SK-N-DZ (cell line): ENCODE results near the gene ALX3. TPM values are rescaled to one million over a fixed set of nuclear protein-coding genes. Genes with fewer than 3 reads are reported as not detected.

Experiments
- DNase-seq: peaks from one replicate; pipeline ENCODE4 v3.0.0-alpha.2; 2015; ENCODE audit warnings: low spot score
- polyA plus RNA-seq, 2 experiments: library from polyadenylated mRNA; depleted of rRNA; stranded (reverse); fragments of >200 nt; gene quantifications; 2 replicates each; pipeline ENCODE4 v1.2.3, GENCODE V29; 2014

ALX3 gene
- 0.40 and 2.0 TPM in 2 replicates for polyA plus RNA-seq (2014; cell fraction: cytosol; rRNA removed)
- polyA plus RNA-seq (2014; cell fraction: nucleus; rRNA removed), result 0.15 and 0.25 TPM in 2 replicates

DNA sequence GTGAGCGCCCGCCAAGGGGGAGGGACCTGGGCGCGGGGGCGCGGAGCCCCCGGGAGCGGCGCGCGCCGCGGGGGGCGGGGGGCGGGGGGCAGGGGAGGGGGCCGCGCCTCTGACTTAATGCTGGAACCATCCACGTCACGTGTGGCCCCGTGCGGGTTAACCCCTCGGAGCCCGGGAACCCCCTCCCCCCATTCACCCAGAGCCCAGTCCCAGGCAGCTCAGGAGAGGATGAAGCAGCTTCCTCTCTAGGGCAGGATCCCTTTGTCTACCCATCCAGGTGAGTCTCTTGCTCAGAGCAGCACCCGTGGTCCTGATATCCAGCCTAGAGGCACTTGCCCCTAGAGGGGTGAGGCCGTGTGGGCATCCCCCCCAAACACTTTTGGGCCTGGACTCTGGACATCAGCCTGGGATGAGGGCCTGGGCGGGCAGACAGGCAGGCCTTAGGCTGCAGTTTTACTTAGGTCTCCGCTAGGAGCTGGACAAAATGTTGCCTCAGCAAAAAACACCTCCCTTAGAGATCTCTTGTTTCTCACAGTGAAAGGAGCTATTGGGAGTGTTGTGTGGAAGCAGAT, at the start of gene ALX3:
ALX3 (minus strand) TSS at position 2 of the 572 bp plus-strand sequence. CDS start 60 bp downstream, outside the sequence.
- no peak for DNase-seq

DNA sequence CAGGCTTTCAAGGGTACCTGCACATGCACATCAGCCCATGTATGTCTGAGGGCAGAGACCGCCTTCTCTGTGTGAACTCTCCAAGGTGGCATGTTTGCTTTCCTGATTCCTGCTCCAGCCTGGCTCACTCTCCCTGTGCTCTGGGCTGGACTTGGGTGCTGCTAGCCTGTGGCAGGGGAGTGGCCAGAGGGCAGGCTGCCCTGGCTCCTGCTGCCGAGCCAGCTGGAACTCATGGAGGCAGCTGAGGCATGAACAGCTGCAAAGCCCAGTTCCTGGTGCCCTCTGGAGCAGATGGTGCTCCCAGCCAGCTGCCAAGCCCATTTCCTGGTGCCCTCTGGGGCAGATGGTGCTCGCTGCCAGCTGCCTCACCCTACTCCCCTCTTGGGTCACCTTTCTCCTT, 49.4 kb upstream of the ALX3 start:
- DNase-seq, result no peak

DNA sequence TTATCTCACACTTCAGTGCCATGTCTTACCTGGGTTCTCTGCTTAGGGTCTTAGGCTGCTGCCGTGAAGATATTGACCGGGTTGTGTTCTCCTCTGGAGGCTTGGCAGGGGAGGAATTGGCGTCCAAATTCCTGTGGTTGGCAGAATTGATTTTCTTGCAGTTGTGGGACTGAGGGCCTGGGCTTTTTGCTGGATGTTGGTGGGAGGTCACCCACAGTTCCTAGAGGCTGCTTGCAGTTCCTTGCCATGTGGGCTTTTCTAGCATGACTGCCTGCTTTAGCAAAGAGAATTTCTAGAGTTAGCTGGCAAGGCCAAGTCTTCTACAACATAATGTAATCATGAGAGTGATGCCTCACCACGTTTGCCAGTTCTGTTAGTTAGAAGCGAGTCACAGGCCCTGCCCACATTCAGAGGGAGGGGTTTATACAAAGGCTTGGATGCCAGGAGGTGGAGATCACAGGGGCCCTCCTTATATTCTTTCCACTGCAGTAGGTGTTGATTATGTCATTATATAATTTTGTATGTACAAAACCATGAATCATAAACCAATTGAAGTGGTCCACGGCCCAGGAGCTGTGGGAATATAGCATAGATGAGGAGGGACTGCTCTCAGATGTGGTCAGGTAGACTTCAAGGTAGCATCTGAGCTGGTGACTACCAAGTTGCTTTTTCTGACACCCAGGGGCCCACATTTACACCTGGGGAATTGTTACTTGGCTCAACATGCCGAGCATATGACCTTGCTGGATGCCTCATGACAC, 48.3 kb upstream of the ALX3 start:
- DNase-seq, result no peak

DNA sequence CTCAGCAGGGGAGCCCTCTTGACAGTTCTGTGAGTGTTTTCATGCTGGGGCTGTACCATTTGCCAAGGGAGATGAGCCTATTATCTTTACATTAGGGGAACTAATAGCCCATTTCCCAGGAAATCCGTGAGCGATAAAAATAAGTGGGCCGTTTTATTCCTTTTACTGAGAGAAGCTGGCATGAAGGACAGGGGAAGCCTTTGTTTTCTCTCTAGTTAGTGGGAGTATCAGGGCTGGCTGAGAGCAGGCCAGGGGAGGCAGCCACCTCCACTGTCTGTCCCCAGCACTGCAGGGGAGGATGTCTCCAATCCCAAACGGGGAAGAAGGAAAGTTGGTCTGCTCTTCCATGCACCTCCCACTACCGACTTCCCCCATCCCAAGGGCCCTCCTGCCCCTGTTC, 44.3 kb upstream of the ALX3 start:
- no peak for DNase-seq

DNA sequence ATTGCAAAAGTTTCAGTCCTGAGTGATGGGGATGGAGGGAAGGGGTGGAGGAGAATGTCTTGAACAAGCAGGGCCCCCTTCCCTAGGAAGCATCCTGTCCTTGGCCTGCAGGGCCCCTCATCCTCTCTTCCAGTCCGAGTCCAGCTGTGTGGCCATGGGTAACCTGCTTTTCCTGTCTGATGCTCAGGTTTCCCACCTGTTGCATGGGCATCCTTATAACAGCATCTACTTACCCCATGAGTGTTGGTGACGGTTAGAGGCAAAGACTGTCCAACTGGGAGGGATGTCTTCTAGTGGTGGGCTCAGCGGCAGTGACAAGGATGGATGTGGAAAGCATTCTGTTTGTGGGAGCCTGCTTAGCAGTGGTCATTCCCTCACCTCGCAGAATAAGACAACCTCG, 43.7 kb upstream of the ALX3 start:
- DNase-seq, result no peak

DNA sequence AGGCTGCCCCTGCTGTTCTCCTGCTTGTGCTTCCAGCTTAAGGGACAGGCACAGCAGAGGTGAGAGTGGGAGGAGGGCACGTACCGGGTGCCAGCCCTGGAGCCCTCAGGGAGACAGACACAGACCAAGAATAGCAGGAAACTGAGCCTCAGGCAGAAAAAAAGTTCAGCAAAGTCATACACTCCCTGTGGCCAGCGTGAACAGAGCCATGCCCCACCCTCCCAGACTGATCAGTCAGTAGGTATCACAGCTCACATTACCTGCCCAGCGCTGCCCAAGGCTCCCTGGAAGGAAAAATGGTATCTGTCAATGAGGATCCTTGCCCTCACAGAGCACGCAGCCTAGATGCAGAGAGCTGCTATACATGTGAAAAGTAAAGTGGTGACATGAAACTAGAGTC, 43.1 kb upstream of the ALX3 start:
- no peak for DNase-seq

DNA sequence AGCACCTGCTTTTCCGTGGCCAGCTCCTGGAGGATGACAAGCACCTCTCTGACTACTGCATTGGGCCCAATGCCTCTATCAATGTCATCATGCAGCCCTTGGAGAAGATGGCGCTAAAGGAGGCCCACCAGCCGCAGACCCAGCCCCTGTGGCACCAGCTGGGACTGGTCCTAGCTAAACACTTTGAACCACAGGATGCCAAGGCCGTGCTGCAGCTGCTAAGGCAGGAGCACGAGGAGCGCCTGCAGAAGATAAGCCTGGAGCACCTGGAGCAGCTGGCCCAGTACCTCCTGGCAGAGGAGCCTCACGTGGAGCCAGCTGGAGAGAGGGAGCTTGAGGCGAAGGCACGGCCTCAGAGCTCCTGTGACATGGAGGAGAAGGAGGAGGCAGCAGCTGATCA, 42.2 kb upstream of the ALX3 start:
- no peak for DNase-seq

DNA sequence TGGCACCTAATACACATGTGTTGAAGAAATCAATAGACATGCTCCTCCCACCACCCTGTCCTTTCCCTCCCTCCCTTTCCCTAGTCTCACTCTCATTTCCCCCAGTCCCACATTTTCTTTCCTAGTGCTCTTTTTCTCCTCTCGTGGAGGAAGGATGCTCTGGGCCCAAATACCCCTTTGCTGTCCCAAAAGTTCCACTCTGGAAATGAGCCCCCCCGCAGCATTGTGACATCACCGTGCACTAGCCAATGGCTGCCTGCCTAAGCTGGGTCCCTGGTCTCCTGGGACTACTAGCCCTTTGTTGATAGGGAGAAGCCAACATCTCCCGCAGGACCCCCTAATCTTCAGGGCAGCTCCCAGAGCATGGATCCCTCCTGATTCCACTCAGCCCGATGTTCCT, 41.7 kb upstream of the ALX3 start, which contains the start of gene UBL4B:
UBL4B (plus strand) TSS at position 301 of the 400 bp plus-strand sequence; CDS start at position 393, 92 bp downstream.
- no peak for DNase-seq

DNA sequence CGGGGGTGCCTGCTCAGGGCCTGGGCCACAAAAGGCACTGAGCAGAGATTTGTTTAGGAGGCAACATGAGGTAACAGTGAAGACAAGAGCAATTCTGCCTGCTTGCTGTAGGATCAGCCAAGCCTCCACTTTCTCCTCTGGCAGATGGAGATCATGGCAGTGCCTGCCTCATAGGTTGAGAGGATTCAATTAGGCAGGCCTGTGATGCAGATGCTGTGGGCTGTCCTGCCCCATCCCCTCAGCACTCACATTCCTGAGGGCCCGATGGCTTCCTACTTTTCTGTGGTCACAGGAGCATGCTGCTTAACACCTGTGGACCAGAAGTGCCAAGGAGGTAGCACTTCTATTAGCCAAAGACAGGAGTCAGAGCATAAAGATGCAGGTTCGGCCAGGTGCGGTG, 40.6 kb upstream of the ALX3 start:
- no peak for DNase-seq

DNA sequence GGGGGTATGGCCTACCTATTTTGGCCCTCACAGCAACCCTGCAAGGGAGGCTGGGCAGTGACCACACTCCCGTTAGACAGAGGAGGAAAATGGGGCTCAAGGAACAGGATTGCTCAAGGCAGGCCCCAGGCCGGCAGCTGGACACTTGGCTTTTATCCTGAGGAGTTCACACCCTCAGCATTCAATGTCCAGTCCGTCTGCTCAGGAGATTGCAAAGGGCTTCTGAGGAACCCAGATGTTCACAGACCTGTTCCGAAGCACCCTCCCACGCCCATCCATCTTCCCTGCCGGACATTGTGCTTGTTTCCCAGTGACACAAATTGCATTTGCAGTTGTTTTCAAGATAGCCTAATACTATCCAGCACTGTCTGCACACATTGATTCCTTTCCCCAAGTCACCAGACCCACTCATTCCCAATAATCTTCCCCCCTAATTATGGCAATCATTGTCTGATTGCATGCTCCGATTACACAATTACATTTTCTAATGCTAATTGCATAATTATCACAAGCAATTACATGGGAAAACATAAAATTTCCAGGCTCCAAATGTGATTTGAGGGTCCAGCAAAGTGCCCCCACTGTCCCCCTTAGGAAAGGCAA, 37.5 kb upstream of the ALX3 start:
- DNase-seq, result no peak

DNA sequence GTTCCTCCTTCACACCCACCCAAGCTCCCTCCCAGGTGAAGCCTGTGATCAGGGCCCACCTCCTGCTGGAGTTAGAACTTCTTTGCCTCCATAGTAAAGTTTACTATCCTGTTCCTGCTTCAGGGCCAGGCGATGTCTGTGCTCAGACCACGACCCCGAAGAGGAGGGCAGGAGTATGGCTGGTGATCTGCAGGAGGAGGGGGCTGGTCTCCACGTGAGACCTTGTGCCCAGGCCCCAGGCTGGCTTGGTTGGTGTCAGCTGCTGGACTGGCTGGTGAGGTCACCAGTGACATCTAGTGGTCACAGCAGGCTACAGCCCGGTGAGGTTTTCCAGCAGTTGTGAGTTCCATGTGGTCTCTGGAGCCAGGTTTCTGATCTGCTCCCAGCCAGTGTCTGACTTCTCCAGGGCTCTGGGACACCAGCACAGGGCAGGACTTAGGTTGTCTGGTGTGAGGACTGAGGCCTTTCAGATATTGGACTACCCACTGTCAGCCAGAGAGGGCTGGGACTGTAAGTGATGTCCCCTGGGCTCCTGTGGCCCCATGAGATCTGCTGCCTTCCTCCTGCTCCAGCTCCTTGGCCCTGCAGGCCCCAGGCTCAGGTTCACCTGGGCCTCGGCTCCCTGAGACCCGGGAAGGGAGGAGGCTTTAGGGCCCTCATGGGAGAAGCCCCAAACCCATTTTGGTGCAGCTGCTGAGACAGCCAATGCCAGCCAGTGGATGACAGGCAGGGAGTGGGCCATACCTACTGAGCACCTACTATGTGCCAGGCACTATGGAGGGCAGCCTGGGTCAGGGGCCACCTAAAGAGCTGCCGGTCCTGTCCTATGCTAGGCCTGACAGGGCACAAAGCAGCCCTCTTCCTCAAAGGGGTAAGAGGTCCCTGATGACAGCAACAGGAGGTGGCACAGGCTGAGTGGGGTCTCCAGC, 35.8 kb upstream of the ALX3 start:
- peak; percentile 91 for DNase-seq

DNA sequence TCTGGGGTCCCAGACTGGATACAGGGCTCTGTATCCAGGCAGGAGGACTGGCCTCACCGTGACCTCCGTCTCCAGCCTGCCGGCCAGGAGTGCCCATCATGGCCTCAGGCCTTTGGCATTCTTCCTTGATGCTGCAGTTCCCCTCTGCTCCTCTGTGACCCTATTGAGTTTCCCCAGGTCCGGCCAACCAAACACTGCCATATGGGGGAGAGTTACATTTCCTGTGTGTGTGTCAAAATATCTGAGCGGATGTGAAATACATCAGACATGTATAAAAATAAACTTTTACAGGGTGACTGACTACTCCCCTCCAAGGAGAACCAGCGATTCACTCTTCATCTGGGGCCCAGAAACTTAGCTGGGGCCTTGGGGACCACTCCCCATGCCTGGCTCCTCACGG, 31.6 kb upstream of the ALX3 start:
- DNase-seq, result no peak

DNA sequence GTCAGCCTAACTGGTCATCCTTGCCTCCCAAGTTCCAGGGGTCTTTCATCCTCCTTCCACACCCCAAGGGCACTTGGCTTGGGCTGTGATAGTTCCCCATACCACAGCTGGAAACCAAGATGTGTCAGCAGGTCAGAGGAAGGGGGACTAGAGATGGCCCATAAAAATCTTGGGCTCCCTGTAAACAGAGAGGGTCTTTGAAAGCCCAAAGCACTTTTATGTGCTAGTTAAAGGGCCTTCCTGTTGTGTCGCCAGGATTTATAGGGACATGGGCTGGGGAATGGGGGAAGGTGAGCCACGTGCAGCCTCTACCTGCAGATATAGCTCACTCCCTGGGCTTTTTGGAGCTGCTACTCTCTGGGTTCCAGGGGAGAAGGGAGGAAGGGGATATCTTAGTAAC, 29.9 kb upstream of the ALX3 start:
- DNase-seq, result no peak

DNA sequence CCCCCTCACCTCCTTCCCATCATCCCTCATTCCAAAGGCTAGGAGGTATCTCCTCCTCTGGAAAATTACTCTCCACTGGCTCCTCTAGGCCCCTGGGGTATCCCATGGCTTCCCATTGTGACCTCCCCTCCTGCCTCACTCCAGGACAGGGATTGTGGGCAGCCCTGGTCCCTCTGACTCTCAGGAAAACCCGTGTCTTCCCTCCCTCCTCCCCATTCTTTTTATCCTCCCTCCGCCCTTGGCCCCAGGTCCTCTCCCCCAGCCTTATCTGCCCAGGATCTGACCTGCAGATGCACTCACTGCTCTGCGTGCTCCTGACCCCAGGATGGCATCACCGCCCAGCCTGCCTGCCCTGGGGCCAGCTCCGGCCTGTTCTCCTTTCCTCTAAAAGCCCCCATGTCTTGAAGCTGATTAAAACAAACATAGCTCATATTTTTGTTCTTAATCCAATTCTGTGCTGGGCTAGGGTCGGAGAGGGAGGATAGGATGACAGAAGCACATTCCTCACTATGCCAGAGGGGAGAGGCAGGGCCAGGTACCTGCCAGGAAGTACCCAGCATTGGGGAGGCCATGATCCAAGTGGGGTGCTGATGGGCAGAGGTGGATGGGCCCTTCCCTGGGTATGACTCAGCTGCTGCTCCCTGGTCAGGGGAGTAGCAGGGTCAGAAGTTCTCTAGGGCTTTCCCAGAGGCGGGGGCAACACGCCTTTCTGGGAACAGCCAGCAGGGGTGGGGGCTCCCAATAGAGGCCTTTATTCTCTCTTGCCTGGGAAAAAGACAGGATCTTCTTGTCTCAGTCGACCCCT, 28.0 kb upstream of the ALX3 start:
- DNase-seq, result peak; percentile 92

DNA sequence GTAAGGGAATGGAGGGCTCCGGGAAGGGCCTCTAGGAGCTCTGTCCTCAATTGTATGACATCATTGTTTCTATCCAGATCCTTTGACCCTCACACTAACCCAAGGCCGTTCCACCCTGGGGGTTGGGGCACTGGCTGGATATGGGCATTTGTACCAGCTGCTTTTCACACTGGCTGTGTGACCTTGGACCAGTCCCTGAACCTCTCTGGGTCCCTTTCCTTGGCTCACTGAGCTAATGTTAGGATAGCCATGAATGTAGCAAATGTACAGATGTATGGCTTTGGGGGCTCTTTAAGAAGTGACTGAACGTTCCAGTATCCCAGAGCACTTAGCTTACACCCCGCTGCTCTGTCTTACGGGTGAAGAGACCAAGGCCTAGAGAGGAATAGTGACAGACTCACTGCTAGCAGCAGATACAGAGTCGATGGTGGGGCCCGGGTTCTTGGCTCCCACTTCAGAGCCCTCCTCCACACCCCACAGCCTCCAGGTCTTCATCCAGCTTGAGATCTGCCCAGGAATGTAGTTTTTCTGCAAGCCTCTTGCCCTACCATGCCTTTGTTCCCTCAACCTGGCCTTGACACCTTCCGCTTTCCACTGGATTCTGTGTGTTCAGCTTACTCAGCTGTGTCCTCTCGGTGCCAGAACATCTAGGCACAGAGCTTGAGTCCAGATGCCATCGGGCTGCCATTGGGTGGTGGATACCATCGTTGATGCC, 27.2 kb upstream of the ALX3 start:
- no peak for DNase-seq

DNA sequence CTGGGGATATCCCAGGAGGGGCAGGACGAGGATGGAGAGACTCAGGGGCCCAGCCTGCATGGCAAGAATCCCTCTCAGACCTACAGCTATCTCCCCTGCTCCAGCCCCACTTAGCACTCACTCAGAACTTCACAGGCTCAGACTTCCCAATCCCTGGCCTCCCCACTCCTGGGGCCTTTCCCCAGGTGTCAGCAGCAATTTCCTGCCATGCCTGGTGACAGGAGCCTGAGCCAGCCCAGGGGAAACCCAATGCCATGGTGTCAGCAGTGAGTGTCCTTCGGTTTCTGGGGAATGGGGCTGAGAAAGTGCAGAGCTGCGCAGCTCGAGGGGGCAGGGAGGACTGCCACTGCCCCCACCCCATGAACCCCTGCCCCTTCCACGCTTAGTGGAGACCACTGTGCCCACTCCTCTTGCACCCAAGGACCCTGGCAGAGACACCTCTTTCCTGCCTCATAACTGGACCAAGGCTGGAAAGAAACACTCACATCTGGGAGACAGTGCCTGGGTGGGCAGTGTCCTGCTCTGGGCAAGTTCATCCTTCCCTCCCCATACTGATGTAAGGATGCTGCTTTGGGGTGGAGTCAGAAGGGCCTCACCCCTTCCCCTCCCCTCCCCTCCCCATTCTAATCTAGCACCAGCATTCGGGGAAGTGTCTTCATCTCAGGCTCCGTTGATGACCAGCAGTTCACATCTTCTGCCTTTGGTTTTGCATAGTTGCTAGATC, 24.6 kb upstream of the ALX3 start:
- DNase-seq, result peak; percentile 92

DNA sequence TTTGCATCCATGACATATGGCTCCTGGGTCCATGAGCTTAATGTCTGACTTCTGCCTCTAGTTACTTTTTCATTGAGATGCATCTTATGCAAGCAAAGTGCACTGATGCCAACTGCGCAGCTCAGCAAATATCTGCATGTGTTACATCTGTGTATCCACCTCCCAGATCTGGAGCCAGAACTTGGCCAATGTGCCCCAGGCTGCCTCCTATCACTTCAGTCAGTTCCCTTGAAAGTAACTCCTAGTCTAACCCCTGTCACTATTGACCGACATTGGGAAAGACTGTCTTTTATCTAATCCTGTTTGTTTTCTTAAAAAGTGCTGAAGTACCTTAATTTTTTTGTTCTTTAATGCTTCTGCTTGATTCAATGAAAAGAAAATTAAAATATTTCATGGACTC, 22.5 kb upstream of the ALX3 start:
- DNase-seq, result no peak

DNA sequence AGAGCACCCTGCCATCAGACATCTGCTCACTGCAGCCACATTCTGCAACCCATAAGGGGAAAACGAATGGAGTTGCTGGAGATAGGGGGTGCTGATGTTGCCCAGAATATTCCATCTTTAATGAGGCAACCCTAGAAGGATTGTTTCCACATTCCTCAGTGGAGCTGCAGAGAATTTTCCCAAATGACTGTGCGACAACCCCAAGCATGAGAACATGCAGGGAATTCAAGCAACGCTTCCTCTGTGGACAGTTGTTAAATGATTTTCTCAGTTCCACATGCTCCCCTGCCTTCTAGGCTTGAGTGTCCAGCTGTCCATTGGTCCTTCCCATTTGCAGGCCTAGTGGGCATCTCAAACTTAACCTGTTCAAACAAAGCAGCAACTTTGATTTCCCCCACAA, 21.3 kb upstream of the ALX3 start:
- no peak for DNase-seq

DNA sequence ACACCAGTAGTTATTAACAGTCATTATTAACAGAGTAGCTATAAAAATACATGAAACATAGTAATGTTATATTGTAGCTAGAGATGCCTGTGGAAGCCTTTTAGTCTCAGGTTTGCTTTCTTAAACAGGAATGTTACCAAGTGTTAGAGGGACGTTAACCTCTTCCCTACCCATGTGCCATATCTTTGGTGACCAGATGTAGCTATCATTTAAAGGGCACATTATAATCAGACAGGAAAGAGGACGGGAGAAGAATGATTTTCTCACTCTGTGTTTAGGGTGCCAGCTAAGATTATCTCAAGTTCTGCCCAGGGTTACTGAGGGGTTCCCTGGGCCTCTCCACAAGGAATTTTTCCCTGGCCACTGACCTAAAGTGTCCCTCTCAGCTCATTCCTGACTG, 20.9 kb upstream of the ALX3 start:
- no peak for DNase-seq
